ENCODE results near the gene TMEFF2.

TMEFF2 gene

DNA sequence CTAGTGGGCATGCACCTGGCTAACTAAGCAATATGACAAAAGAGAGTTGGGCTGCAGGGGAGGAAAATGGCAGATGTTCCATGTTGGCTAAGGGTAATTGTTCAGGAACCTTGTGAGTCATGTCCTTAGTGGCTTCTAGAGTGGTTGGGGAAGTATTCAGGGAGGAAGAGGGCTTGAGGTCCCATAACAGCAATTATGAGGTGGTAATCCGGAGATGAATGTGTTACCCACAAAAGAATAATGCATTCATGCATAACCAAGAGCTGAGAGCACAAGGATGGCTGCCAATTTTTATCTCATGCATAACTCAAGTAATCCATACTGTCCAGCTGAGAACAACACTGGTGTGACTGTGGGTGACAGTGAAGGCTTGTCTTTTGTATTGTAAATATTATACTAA is 42.9 kb downstream of the TMEFF2 start:
- TF ChIP-seq, protein P1, sequence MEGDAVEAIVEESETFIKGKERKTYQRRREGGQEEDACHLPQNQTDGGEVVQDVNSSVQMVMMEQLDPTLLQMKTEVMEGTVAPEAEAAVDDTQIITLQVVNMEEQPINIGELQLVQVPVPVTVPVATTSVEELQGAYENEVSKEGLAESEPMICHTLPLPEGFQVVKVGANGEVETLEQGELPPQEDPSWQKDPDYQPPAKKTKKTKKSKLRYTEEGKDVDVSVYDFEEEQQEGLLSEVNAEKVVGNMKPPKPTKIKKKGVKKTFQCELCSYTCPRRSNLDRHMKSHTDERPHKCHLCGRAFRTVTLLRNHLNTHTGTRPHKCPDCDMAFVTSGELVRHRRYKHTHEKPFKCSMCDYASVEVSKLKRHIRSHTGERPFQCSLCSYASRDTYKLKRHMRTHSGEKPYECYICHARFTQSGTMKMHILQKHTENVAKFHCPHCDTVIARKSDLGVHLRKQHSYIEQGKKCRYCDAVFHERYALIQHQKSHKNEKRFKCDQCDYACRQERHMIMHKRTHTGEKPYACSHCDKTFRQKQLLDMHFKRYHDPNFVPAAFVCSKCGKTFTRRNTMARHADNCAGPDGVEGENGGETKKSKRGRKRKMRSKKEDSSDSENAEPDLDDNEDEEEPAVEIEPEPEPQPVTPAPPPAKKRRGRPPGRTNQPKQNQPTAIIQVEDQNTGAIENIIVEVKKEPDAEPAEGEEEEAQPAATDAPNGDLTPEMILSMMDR (conservative IDR thresholded peaks at IDR 0.05; ENCODE audit: control insufficient read depth, insufficient read depth, low read depth, low read length), result no peak
- DNase-seq (ENCODE audit: low read depth), result peak; percentile 79

DNA sequence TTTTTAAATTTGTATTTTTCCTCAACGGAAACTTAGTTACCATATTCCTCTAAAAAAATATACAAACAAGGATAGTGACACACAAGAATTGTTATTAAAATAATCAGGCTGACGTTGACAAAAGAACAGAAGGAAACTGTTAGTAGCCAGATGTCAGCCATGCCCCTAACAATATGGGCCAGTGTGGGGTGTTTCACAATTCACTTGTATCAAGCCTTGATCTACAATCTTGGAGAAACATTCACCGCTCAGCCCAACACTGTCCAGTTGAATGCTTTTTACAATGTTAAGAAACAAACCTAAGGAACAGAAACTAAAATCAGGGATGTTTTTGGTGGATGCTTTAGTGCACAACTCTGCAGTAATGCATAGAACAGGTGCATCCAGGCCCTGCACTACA is 44.6 kb downstream of the TMEFF2 start:
- no peak for DNase-seq (ENCODE audit: low read depth)
- TF ChIP-seq, protein P1 (conservative IDR thresholded peaks at IDR 0.05; ENCODE audit: control insufficient read depth, insufficient read depth, low read depth, low read length), result no peak
- H3K4me3 ChIP-seq (ENCODE audit: control insufficient read depth, low read depth, low read length), result no peak overlapping the region

More for the DNA sequence above, 42.9 kb downstream of the TMEFF2 start:
- no peak overlapping the region for H3K4me3 ChIP-seq (ENCODE audit: control insufficient read depth, low read depth, low read length)

DNA sequence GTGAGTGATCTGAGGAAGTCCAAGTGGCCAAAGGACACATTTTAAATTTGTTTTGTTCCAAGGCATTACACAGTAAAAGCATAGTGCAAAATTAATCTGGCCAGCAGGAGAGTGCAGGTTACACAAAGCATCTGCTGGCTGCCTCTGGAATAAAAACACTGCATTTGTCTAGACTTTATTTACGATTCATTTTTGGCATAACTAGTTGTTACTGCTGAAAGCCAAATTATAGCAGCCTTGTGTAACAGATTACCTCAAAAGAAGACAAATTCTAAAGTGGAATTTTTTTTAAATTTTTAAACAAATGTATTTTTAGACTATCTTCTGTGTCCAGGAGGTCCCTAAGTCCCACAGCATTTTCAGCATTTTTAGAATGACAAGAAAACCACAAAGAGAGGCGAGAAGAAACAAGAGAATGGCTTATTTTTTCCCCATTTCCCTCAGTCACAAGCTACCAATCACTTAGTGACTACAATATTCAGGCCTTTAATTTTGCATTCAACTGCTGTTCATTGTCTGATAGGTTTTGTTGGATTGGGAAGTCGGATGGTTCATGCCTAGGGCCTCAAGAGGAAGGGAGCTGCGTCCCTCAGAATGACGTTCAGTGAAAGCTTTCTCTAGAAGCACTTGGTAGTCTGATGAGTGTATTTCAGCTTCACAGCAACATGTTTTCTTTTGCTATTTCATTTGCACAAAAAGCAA is 46.0 kb downstream of the TMEFF2 start:
- no peak overlapping the region for H3K4me3 ChIP-seq (ENCODE audit: control insufficient read depth, low read depth, low read length)
- peak; percentile 49 for DNase-seq (ENCODE audit: low read depth)
- TF ChIP-seq, protein P1 (conservative IDR thresholded peaks at IDR 0.05; ENCODE audit: control insufficient read depth, insufficient read depth, low read depth, low read length), result peak; percentile 19

DNA sequence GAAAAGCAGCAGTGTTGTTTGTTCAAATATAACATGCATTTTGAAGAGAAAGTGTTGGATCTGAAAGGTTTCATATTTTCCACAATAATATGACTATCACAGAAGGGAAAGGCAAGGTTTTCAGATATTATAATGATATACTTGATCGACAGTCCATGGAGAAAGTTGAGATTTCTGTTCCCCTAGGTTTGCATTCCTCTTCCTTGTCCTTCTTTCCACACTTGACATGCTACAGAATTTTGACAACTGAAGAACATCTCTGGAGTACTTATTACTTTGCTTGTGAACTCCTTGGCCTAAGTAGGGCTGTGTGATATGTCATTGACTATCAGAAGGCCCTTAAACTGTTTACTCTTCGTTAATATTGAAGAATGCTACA is 46.5 kb downstream of the TMEFF2 start:
- no peak for DNase-seq (ENCODE audit: low read depth)
- H3K4me3 ChIP-seq (ENCODE audit: control insufficient read depth, low read depth, low read length), result no peak overlapping the region
- TF ChIP-seq, protein P1 (conservative IDR thresholded peaks at IDR 0.05; ENCODE audit: control insufficient read depth, insufficient read depth, low read depth, low read length), result no peak

GRCh38 chr2:192146069-192147015 is 48.4 kb downstream of the TMEFF2 start:
- H3K4me3 ChIP-seq (ENCODE audit: control insufficient read depth, low read depth, low read length), result no peak overlapping the region
- DNase-seq (ENCODE audit: low read depth), result peak; percentile 89
- TF ChIP-seq, protein P1 (conservative IDR thresholded peaks at IDR 0.05; ENCODE audit: control insufficient read depth, insufficient read depth, low read depth, low read length), result no peak

- peak; percentile 76 for DNase-seq (ENCODE audit: low read depth)
- no peak overlapping the region for H3K4me3 ChIP-seq (ENCODE audit: control insufficient read depth, low read depth, low read length)
- TF ChIP-seq, protein P1 (conservative IDR thresholded peaks at IDR 0.05; ENCODE audit: control insufficient read depth, insufficient read depth, low read depth, low read length), result no peak
Measured at GRCh38 chr2:192145496-192145895, 49.2 kb downstream of the TMEFF2 start.
